Nephron (organoid): ENCODE results near the gene MOCS1.

Source experiments
- H3K27ac Mint-ChIP-seq, 3 experiments: 2 replicates each; pipeline ENCODE4 v1.8.0; 2020; ENCODE audit warnings: mixed read lengths in 3 of 3, mild to moderate bottlenecking in 2 of 3, moderate library complexity in 1 of 3
- H3K27me3 Mint-ChIP-seq: 2 replicates; pipeline ENCODE4 v1.8.0; 2021; ENCODE audit warnings: low read depth, mild to moderate bottlenecking, moderate library complexity, mixed read lengths
- H3K36me3 Mint-ChIP-seq: 2 replicates; pipeline ENCODE4 v1.8.0; 2020; ENCODE audit warnings: low read depth, mixed read lengths
- H3K4me1 Mint-ChIP-seq: 2 replicates; pipeline ENCODE4 v1.8.0; 2020; ENCODE audit warnings: mixed read lengths
- H3K4me3 Mint-ChIP-seq, 3 experiments: 2 replicates each; pipeline ENCODE4 v1.8.0; 2020; ENCODE audit warnings: mild to moderate bottlenecking in 3 of 3, mixed read lengths in 3 of 3, moderate library complexity in 2 of 3
- H3K9me3 Mint-ChIP-seq: 2 replicates; pipeline ENCODE4 v1.8.0; 2020; ENCODE audit warnings: mixed read lengths
- CTCF ChIP-seq, 3 experiments: fragments of 200-600 bp; sonication (generic); IDR thresholded peaks; one replicate each; pipeline ENCODE4 v1.5.0; 2021; ENCODE audit warnings: antibody characterized with exemption in 3 of 3; ENCODE audit not compliant: unreplicated experiment in 3 of 3

The MOCS1 gene

GRCh38 chr6:39937686-39938333 lies 3.5 kb upstream of the MOCS1 start:
- H3K27ac Mint-ChIP-seq: no peak overlapping the region
- no peak for TF ChIP-seq CTCF (IDR thresholded peaks at IDR 0.05; ENCODE audit: unreplicated experiment in 3 of 3)

GRCh38 chr6:39936857-39937256 lies 2.6 kb upstream of the MOCS1 start:
- no peak for TF ChIP-seq CTCF (IDR thresholded peaks at IDR 0.05; ENCODE audit: unreplicated experiment in 3 of 3)
- Mint-ChIP-seq H3K27me3 (peaks cover 6% of the 10 kb centered on the region), H3K4me1 (peaks cover 26% of the 10 kb centered on the region), H3K27ac (no peak overlapping the region), H3K4me3 (peak overlapping the region in 1 of 3 experiments; percentile 5), H3K36me3 (no peaks in the 10 kb centered on the region), H3K9me3 (no peaks in the 10 kb centered on the region)

More at GRCh38 chr6:39937686-39938333, 3.5 kb upstream of the MOCS1 start:
- peaks cover 26% of the 10 kb centered on the region for H3K4me1 Mint-ChIP-seq
- peaks cover 6% of the 10 kb centered on the region for H3K27me3 Mint-ChIP-seq
- H3K9me3 Mint-ChIP-seq: no peaks in the 10 kb centered on the region
- no peak overlapping the region for H3K4me3 Mint-ChIP-seq
- H3K36me3 Mint-ChIP-seq: no peaks in the 10 kb centered on the region

GRCh38 chr6:39935241-39935640 lies 979 bp upstream of the MOCS1 start:
- Mint-ChIP-seq H3K9me3 (no peaks in the 10 kb centered on the region), H3K4me3 (peak overlapping the region; percentile 6 to 40 (median 16)), H3K4me1 (peaks cover 28% of the 10 kb centered on the region), H3K27ac (no peak overlapping the region), H3K27me3 (peaks cover 6% of the 10 kb centered on the region), H3K36me3 (no peaks in the 10 kb centered on the region)
- TF ChIP-seq CTCF (IDR thresholded peaks at IDR 0.05; ENCODE audit: unreplicated experiment in 3 of 3): no peak

- H3K27me3 Mint-ChIP-seq: peaks cover 6% of the 10 kb centered on the region
- peaks cover 4% of the 10 kb centered on the region for H3K36me3 Mint-ChIP-seq
- no peak overlapping the region for H3K27ac Mint-ChIP-seq
- H3K4me1 Mint-ChIP-seq: peaks cover 24% of the 10 kb centered on the region
- no peaks in the 10 kb centered on the region for H3K9me3 Mint-ChIP-seq
- TF ChIP-seq CTCF (IDR thresholded peaks at IDR 0.05; ENCODE audit: unreplicated experiment in 3 of 3): no peak
- peak overlapping the region; percentile 86 to 96 (median 91) for H3K4me3 Mint-ChIP-seq
These were observed 562 bp downstream of the MOCS1 start for GRCh38 chr6:39933669-39934130.

GRCh38 chr6:39932386-39932910 lies 1.8 kb downstream of the MOCS1 start:
- peaks cover 6% of the 10 kb centered on the region for H3K27me3 Mint-ChIP-seq
- TF ChIP-seq CTCF (IDR thresholded peaks at IDR 0.05; ENCODE audit: unreplicated experiment in 3 of 3): no peak
- H3K4me3 Mint-ChIP-seq: peak overlapping the region; percentile 40 to 96 (median 91)
- no peak overlapping the region for H3K27ac Mint-ChIP-seq
- peaks cover 4% of the 10 kb centered on the region for H3K36me3 Mint-ChIP-seq
- H3K9me3 Mint-ChIP-seq: no peaks in the 10 kb centered on the region
- peaks cover 15% of the 10 kb centered on the region for H3K4me1 Mint-ChIP-seq

GRCh38 chr6:39931607-39932006 lies 2.7 kb downstream of the MOCS1 start:
- Mint-ChIP-seq H3K27ac (no peak overlapping the region), H3K36me3 (peaks cover 4% of the 10 kb centered on the region), H3K4me1 (peaks cover 15% of the 10 kb centered on the region), H3K27me3 (peaks cover 6% of the 10 kb centered on the region), H3K9me3 (no peaks in the 10 kb centered on the region), H3K4me3 (peak overlapping the region in 1 of 3 experiments; percentile 23)
- TF ChIP-seq CTCF (IDR thresholded peaks at IDR 0.05; ENCODE audit: unreplicated experiment in 3 of 3): no peak
